ENCODE results near the gene CYP8B1. TPM values are rescaled to one million over a fixed set of nuclear protein-coding genes. Genes with fewer than 3 reads are reported as not detected.

Gene CYP8B1
- polyA plus RNA-seq, 3 donors: 0.01 TPM; not detected in 2

GRCh38 chr3:42850263-42850662 lies 25.4 kb downstream of the CYP8B1 start:
- H3K4me1 ChIP-seq (ENCODE audit: control insufficient read depth in 1 of 2, insufficient read depth in 2 of 2, low read length in 2 of 2): peaks cover 17 to 18% of the 10 kb centered on the region in 2 donors
- Mint-ChIP-seq H3K36me3 (peaks cover 0 to 4% of the 10 kb centered on the region in 2 donors), H3K27ac (no peak overlapping the region), H3K4me1 (peaks cover 18% of the 10 kb centered on the region), H3K9me3 (peaks cover 0 to 2% (median 0%) of the 10 kb centered on the region in 7 donors), H3K4me3 (no peak overlapping the region), H3K27me3 (ENCODE audit: low read depth in 3 of 3) (peaks cover 0 to 6% (median 1%) of the 10 kb centered on the region in 3 donors)
- 96% methylated on average over 3 of the region's 3 CpGs for WGBS (ENCODE audit: insufficient coverage)
- no peak for TF ChIP-seq CTCF (IDR thresholded peaks at IDR 0.05)
- no peak for DNase-seq
- no peak overlapping the region for H3K4me3 ChIP-seq (replicated peaks in 1 of 3; ENCODE audit: low read depth in 2 of 3, low read length in 3 of 3)
- H3K9me3 ChIP-seq (replicated peaks in 1 of 2; ENCODE audit: control insufficient read depth in 1 of 2, insufficient read depth in 1 of 2, low read length in 2 of 2): no peaks in the 10 kb centered on the region
- intact Hi-C loops (cut with micrococcal nuclease): no loop called here
- H2AFZ ChIP-seq (ENCODE audit: insufficient read depth, low read depth, low read length, poor library complexity, severe bottlenecking): no peak overlapping the region
- H3K36me3 ChIP-seq (replicated peaks in 1 of 2; ENCODE audit: control insufficient read depth in 1 of 2, insufficient read depth in 2 of 2, low read length in 2 of 2): no peaks in the 10 kb centered on the region
- H4K20me1 ChIP-seq (ENCODE audit: insufficient read depth, low read length): no peaks in the 10 kb centered on the region
- H3K27me3 ChIP-seq (ENCODE audit: control insufficient read depth in 2 of 2, insufficient read depth in 2 of 2, low read length in 2 of 2): no peaks in the 10 kb centered on the region
- no peak overlapping the region for H3K4me2 ChIP-seq (replicated peaks; ENCODE audit: extremely low read depth, low read length, poor library complexity, severe bottlenecking)
- H3K79me2 ChIP-seq (ENCODE audit: insufficient read depth, low read length): no peaks in the 10 kb centered on the region
- H3K27ac ChIP-seq (ENCODE audit: low read depth in 1 of 2, low read length in 2 of 2): no peak overlapping the region
- H3K9ac ChIP-seq (ENCODE audit: insufficient read depth, low read length, poor library complexity, severe bottlenecking): no peak overlapping the region

GRCh38 chr3:42849017-42849416 lies 26.7 kb downstream of the CYP8B1 start:
- no peak overlapping the region for H3K4me3 ChIP-seq (replicated peaks in 1 of 3; ENCODE audit: low read depth in 2 of 3, low read length in 3 of 3)
- no peak overlapping the region for H3K4me3 Mint-ChIP-seq
- peaks cover 0 to 6% (median 1%) of the 10 kb centered on the region in 3 donors for H3K27me3 Mint-ChIP-seq (ENCODE audit: low read depth in 3 of 3)
- 90% methylated on average over 2 of the region's 7 CpGs for WGBS (ENCODE audit: insufficient coverage)
- peaks cover 18% of the 10 kb centered on the region for H3K4me1 Mint-ChIP-seq
- no peak overlapping the region for H3K27ac Mint-ChIP-seq
- H3K27me3 ChIP-seq (ENCODE audit: control insufficient read depth in 2 of 2, insufficient read depth in 2 of 2, low read length in 2 of 2): no peaks in the 10 kb centered on the region
- no peaks in the 10 kb centered on the region for H3K79me2 ChIP-seq (ENCODE audit: insufficient read depth, low read length)
- peaks cover 0 to 4% of the 10 kb centered on the region in 2 donors for H3K36me3 Mint-ChIP-seq
- H4K20me1 ChIP-seq (ENCODE audit: insufficient read depth, low read length): no peaks in the 10 kb centered on the region
- H3K4me2 ChIP-seq (replicated peaks; ENCODE audit: extremely low read depth, low read length, poor library complexity, severe bottlenecking): no peak overlapping the region
- H3K36me3 ChIP-seq (replicated peaks in 1 of 2; ENCODE audit: control insufficient read depth in 1 of 2, insufficient read depth in 2 of 2, low read length in 2 of 2): no peaks in the 10 kb centered on the region
- no peak overlapping the region for H3K9ac ChIP-seq (ENCODE audit: insufficient read depth, low read length, poor library complexity, severe bottlenecking)
- DNase-seq: no peak
- peaks cover 0 to 2% (median 0%) of the 10 kb centered on the region in 7 donors for H3K9me3 Mint-ChIP-seq
- peaks cover 17 to 18% of the 10 kb centered on the region in 2 donors for H3K4me1 ChIP-seq (ENCODE audit: control insufficient read depth in 1 of 2, insufficient read depth in 2 of 2, low read length in 2 of 2)
- no peak for TF ChIP-seq CTCF (IDR thresholded peaks at IDR 0.05)
- no peak overlapping the region for H3K27ac ChIP-seq (ENCODE audit: low read depth in 1 of 2, low read length in 2 of 2)
- intact Hi-C loops (cut with micrococcal nuclease): no loop called here
- H2AFZ ChIP-seq (ENCODE audit: insufficient read depth, low read depth, low read length, poor library complexity, severe bottlenecking): no peak overlapping the region
- no peaks in the 10 kb centered on the region for H3K9me3 ChIP-seq (replicated peaks in 1 of 2; ENCODE audit: control insufficient read depth in 1 of 2, insufficient read depth in 1 of 2, low read length in 2 of 2)
